Measurements from ENCODE around the gene SPP1.
"Not testable (repeated sequence)": the region's sequence is repeated elsewhere in the genome, so short reads cannot be mapped to it uniquely, and the experiment has no call there.

SPP1 gene

DNA sequence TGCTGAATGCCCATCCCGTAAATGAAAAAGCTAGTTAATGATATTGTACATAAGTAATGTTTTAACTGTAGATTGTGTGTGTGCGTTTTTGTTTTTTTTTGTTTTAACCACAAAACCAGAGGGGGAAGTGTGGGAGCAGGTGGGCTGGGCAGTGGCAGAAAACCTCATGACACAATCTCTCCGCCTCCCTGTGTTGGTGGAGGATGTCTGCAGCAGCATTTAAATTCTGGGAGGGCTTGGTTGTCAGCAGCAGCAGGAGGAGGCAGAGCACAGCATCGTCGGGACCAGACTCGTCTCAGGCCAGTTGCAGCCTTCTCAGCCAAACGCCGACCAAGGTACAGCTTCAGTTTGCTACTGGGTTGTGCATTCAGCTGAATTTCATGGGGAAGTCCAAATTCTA, at the start of gene SPP1:
SPP1 (plus strand) TSS at position 249 of the 400 bp plus-strand sequence. CDS start 1,182 bp downstream, outside the sequence.
- DNase-seq = peak; percentile 17 to 26

DNA sequence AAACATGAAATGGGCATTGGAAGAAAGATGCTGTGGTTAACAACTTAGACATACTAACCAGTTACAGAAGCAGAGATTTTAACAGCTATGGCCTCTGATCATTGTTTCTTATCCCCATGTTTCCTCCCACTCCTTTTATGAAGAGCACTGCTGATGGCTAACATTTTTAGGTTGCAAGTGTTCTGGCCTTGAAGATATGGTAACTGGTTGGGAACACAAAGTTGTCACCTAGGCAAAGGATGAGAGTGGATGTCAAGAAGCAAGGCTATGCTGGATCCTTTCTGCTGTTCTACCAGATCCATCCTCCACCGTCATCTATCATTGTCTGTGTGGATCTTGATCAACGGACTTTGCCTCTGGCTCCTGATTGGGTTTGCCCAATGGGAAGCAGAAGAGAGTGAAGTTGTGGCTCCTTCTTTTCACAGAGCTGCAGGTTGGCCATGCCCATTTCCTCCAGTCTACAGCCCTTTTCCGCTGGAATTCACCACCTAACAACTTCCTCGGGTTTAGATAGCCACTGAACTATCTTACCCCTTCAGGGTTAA, 48.9 kb upstream of the SPP1 start:
- DNase-seq = no peak

DNA sequence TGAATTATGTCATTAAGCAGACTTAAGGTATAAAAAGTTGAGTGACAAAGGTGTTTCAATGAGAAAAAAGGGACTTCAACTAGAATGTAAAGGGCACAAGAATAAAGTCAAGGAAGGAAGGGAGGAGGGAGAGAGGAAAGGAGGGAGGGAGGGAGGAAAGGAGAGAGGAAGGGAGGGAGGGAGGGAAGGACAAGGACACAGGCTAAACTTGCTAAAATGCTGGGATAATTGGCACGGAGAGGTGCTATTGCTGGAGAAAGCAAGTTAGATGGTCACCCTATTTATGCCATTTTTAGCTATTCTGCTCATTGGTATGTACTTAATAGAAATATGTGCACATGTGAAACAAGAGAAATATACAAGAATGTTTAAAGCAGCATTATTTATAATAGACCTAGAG, 44.9 kb upstream of the SPP1 start:
- no peak for DNase-seq

GRCh38 chr4:87931932-87932331, 43.6 kb upstream of the SPP1 start:
- DNase-seq = no peak

DNA sequence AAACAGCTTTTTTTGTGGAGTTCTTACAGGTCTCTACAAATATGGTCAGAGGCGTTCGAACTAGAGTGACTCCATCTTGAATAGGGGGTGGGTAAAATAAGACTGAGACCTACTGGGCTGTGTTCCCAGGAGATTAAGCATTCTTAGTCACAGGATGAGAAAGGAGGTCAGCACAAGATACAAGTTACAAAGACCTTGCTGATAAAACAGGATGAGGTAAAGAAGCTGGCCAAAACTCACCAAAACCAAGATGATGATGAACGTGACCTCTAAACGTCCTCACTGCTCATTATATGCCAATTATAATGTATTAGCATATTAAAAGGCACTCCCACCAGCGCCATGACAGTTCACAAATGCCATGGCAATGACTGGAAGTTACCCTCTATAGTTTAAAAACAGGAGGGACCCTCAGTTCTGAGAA, 42.8 kb upstream of the SPP1 start:
- DNase-seq = no peak

DNA sequence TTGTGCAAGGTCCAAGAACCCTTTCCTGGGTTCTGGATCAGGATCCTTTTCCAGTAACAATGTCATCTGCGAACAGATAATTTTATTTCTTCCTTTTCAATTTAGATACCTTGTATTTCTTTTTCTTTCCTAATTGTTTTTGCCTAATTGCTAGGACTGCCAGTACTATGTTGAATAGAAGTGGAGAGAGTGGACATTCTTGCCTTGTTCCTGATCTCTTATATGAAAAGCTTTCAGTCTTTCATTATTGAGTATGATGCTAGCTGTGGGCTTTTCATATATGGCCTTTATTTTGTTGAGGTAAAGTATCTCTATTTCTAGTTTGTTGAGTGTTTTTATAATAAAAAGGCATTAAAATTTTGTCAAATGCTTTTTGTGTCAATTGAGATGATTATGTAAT, 42.2 kb upstream of the SPP1 start:
- no peak for DNase-seq

- DNase-seq = no peak
Measured at GRCh38 chr4:87934157-87934704, 41.3 kb upstream of the SPP1 start.

DNA sequence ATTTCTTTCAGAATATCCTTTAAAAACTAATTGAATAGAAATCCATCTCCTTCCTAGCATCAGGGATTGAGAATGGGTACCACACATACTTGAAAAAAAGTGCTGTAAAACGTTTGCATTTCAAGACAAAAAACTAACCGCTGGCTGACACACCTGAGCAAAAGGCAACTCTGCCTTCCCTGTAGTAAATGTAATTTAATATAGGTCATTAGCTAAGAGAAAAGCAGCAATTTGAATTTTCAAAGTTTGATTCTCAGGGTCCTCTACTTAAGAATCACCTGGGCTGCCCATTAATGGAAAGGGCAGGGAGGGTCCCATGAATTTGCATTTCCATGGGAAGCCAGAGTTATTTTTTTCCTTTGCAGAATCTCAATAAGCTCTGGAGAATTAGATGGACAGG, 40.5 kb upstream of the SPP1 start:
- DNase-seq = no peak

DNA sequence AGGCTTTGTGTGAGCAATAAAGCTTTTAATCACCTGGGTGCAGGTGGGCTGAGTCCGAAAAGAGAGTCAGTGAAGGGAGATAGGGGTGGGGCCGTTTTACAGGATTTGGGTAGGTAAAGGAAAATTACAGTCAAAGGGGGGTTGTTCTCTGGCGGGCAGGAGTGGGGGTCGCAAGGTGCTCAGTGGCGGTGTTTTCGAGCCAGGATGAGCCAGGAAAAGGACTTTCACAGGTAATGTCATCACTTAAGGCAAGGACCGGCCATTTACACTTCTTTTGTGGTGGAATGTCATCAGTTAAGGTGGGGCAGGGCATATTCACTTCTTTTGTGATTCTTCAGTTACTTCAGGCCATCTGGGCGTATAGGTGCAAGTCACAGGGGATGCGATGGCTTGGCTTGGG, 39.6 kb upstream of the SPP1 start:
- DNase-seq = not testable (repeated sequence)

GRCh38 chr4:87937523-87937922, 38.0 kb upstream of the SPP1 start:
- peak; percentile 12 to 55 for DNase-seq

- no peak for DNase-seq
Measured at GRCh38 chr4:87938746-87939145, 36.8 kb upstream of the SPP1 start.

- no peak for DNase-seq
Measured at GRCh38 chr4:87939978-87940690, 35.4 kb upstream of the SPP1 start.

- not testable (repeated sequence) for DNase-seq
Measured at GRCh38 chr4:87940809-87941208, 34.7 kb upstream of the SPP1 start.

DNA sequence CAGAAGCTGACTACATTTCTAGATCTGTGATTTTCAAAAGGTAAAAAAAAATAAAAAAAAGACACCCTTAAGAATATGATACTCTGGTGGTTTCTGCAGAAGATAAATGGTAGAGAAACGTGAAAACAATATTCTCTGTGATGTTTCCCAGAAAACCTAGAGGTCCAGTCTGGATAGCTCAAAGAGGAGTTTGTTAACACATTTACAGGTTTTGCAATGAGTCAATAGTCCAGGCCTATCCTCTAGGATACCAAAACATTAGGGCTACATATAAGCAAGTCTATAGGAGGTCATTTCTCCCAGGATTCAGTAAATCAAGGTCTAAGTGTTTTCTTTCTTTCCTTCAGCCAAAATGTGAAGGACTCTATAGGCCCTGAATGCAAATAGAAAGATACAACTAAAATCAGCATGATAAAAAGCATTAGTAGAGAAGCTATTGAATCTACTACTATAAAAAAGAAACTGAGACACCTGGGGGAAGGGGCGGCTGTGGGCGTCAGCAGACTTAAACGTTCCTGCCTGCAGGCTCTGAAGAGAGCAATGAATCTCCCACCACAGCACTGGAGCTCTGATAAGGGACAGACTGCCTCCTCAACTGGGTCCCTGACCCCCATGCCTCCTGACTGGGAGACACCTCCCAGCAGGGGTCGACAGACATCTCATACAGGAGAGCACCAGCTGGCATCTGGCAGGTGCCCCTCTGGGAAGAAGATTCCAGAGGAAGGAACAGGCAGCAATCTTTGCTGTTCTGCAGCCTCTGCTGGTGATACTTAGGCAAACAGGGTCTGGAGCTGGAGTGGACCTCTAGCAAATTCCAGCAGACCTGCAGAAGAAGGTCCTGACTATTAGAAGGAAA, 33.7 kb upstream of the SPP1 start:
- DNase-seq = peak in 1 of 2 experiments; percentile 21

- DNase-seq = no peak
Measured at GRCh38 chr4:87943660-87944149, 31.8 kb upstream of the SPP1 start.

DNA sequence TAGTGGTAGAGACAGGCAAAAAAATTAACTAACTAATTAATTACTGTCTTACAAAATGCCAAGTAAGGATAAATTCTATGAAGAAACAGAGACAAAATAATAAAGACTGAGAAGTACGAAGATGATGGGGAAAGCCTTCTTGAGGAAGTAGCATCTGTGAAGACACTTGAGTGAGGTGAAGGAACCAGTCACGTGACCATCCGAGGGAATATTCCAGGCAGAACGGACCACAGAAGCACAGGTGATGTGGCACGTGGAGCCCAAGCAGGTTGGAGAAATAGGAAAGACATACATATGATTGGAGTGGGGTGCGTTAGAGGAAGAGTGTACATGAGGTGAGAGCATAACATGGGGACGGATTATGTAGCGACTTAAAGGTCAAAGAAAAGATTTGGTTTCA, 30.5 kb upstream of the SPP1 start:
- no peak for DNase-seq

- no peak for DNase-seq
Measured at GRCh38 chr4:87946766-87947165, 28.7 kb upstream of the SPP1 start.

- DNase-seq = peak; percentile 57 to 76
Measured at GRCh38 chr4:87947381-87948160, 27.9 kb upstream of the SPP1 start.

DNA sequence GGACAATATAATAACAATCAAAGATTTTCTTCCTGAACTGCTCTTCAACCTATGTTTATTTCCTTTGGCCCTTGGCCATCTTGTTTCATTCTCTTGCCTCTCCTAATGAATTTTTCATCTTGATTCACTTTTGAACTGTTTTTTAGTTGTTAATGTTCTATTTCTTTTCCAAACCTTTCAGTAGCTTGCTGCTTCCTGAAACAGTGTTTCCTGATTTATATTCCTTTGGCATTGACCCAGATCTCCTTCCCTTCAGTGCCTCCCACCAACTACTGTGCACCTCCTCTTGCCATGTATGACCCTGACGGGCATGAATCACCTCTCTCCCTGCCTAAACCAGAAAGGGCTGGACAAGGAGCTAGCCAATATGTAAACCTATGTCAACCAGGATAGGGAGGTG, 25.6 kb upstream of the SPP1 start:
- DNase-seq = no peak

DNA sequence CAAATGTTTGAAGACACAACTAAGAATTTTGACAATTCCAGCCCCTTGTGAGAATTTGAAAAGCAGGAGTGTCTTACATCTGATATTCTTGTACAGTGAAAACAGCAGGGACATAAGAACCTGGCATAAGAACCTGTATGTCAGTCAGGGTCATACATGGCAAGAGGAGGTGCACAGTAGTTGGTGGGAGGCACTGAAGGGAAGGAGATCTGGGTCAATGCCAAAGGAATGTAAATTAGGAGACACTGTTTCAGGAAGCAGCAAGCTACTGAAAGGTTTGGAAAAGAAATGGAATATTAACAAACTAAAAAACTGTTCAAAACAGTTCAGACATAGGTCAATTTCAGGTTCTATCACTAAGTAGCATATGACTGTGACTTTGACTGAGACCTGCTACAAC, 25.0 kb upstream of the SPP1 start:
- DNase-seq = no peak

DNA sequence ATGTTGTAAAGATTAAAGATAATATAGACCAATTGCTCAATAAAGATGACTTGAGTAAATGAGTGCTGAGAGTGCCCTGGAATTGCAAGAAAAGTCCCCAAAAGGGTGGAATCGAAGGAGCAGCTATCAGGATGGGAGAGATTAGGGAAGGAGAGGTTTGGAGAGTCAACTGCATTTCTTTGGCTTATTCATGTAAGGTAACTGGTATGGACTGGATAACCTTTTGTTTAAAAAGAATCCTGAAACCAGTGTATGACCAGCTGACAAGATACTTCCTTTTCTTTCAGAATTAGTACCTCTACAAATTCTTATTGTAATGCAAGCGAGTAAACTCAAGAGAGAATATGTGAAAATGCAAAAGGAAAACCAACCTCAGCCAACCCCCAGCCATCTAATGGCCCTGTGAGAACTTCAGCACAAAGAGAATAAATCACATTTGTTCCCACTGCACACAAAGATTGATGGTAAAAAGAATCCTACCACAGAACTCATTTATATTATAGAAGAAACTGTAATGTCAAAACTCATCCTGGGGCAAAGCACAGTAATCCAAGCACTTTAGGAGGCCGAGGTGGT, 24.5 kb upstream of the SPP1 start:
- no peak for DNase-seq

GRCh38 chr4:87953826-87954225, 21.7 kb upstream of the SPP1 start:
- no peak for DNase-seq

All from NCI-H524 (cell line).